Activated T-helper 1 cell treated with anti-CD3 and anti-CD28 coated beads, Interleukin-2, amount 50 U/mL, for 16 hours (primary cell): ENCODE results near the gene IGFBP3.

Experiments used
- DNase-seq, 2 donors: peaks; one replicate each; pipeline ENCODE4 v3.0.0-alpha.2; 2020; ENCODE audit warnings: low read depth in 1 of 2, low spot score in 1 of 2

Gene IGFBP3

DNA sequence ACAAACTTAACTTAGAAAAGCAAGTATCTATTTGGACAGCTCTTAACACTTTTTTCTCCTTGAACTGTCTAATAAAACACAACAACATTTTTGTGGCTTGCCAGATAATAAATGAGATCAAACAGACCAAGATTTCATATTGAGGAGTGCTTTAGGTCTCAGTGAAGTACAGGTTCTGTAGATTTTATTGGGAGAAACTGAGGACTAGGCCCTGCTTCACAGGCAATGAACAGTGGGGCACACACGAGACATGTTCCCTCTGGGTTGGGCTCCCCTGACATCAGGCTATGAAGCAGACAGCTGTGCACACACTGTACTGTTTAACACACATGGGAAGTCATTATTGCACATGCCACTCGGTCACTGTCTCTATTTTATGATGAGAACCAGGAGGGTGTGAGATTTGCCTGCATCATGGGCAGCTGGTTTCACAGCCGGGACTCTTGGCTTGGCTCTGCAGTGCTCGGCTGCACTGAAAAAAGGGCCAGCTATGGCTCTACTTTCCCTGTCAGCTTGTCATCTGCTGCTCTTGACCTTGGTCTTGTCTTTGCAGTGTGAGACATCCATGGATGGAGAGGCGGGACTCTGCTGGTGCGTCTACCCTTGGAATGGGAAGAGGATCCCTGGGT, 28.6 kb downstream of the IGFBP3 start:
- DNase-seq: no peak

DNA sequence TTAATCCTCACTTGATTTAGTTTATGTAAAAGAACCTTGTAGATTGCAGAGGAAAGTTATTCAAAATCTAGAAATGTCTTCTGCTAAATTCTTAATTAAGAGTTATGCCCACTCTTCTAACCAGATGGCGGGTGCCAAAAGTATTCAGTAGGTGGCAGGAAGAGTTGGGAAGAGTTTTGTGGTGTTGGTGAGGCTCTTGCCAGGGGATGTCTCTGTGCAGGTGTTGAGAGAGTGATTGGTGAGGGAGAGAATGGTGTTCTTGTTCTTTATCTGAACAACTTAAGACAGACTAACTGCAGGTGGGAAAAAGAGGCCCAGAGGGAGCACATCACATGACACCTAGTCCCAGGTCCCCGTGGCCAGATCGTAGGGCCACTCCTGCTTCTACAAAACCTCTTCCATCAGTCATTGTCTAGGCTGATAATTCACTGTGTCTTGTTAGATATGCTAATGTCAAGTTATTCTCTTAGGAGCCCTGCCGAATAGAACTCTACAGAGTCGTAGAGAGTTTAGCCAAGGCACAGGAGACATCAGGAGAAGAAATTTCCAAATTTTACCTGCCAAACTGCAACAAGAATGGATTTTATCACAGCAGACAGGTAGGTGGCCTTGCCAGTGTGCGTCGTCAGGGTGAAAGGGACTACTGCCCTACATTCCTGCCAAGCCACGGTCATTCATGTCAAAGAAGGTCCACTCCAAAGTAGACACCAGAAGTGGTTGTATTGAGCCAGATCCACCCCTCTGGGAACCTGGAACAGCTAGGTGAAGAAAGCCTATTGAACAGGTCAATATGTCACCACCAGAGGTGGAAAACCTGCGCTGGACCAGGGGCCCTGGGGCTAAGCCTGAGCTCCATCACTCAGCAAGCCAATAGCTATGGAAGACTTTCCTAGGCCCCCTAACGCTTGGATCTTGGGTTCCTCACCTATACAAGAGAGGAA, 29.3 kb downstream of the IGFBP3 start:
- DNase-seq: no peak

DNA sequence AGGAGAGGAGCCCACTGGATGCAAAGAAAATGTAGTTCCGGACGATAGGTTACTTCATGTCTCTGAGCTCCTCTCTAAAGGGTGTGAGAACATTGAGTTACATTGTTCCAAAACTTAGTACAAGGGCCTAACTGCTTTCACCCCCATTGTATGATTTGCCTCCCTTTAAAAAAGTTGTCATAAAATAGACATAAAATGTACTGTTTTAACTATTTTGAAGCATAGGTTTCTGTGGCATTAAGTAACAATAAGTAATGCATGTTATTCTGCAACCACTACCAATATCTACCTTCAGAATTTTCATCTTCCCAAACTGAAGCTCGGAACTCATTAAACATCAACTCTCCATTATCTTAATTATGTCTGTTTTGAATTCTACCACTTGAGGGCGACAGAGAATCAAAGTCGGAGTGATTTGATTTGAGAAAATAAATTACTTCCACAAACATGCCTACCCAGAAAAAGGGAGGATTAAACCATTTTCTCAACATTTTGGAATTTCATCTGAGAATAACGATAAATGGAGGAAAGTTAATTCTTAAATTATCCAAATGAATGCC, 30.1 kb downstream of the IGFBP3 start:
- no peak for DNase-seq

DNA sequence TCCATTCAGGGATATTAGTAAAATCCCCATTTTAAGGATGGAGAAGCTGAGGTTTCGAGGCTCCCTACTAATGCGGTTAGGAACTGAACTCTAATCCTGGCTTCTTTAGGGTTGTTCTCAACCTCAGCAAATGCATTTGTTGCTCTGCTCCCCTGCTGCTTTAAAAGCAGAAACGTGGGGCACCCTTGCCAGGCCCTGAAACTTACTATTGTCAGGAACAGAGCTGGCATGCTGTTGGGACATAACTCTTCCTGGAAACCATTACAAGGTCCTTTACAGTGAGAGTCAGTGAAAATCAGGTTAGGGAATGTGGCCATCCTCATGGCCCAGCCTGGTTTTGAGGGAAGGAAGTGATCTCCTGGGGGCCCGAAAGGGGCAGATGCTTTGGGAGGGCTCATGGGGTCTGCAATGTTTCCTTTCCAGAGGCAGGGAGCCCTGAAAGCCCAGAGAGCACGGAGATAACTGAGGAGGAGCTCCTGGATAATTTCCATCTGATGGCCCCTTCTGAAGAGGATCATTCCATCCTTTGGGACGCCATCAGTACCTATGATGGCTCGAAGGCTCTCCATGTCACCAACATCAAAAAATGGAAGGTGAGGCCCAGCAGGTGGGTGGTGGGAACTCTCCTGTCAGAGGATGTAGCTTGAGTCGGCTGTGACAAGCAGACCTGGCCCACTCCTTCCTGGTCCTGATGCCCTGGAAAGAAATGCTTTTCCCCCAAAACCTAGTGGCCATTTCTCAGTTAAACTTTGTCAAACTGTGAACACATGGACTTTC, 30.8 kb downstream of the IGFBP3 start:
- DNase-seq: no peak

DNA sequence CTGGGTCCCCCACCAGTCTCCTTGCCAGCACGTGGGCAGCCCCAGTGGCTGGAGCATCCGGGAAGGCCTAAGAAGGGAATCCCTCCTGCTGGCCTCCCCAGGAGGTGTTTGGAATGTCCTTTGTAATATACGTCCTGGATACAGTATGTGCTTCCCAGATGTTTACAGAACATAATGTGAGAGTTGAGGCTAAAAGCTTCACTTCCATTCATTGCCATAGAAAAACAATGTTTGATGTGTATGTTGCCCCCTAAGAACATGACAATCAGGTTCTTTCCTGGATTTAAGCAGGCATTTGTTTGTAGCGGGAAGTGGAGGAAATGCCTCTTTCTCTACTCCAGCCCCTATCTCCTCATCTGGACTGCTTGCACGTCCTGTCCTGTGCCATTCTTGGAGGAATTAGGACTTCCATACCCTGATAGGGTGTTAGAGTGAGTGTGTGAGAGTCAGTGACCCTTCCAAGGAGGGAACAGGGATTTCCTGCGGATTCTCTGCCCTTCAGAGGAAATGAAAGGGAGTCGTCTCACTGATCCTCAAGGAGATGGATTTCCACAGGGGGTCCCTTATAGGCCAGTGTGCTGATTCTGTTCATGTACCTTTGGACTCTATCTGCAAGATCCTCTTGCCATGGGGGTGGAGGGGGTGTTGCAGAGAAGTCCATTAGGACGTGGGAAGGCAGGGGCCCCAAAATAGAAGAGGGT, 31.6 kb downstream of the IGFBP3 start:
- DNase-seq: no peak

DNA sequence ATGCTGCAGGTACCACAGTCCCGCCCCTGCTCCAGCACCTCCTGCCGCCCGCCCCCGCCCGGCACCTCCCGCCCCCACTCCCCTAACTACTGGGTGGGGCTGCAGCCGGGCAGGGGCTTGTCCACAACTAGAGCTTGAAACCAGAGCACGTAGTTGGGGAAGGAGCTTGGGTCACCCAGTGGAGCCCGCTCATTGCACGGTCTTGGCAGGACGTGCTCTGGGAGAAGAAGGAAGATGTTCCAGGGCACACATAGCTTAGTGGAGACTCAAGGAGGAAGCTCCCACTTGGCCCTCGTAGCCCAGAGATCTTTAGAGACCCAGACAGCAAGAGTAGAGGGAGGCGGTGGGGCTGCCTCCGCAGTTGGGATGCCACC, 32.1 kb downstream of the IGFBP3 start:
- DNase-seq: no peak

DNA sequence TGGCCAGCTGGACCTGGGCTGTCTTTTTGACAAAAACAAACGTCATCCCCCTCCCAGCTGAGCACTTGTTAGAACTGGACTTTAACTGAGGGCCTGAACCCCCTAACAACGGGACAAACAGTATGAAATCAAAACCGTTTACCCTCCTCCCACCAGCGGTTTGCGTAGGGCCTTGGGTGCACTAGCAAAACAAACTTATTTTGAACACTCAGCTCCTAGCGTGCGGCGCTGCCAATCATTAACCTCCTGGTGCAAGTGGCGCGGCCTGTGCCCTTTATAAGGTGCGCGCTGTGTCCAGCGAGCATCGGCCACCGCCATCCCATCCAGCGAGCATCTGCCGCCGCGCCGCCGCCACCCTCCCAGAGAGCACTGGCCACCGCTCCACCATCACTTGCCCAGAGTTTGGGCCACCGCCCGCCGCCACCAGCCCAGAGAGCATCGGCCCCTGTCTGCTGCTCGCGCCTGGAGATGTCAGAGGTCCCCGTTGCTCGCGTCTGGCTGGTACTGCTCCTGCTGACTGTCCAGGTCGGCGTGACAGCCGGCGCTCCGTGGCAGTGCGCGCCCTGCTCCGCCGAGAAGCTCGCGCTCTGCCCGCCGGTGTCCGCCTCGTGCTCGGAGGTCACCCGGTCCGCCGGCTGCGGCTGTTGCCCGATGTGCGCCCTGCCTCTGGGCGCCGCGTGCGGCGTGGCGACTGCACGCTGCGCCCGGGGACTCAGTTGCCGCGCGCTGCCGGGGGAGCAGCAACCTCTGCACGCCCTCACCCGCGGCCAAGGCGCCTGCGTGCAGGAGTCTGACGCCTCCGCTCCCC, 32.7 kb downstream of the IGFBP3 start, which contains the start of gene IGFBP1:
Gene IGFBP1, plus strand, starts transcription at position 304 of the 808 bp plus-strand sequence. Its CDS starts 165 bp downstream, at position 469.
- no peak for DNase-seq

DNA sequence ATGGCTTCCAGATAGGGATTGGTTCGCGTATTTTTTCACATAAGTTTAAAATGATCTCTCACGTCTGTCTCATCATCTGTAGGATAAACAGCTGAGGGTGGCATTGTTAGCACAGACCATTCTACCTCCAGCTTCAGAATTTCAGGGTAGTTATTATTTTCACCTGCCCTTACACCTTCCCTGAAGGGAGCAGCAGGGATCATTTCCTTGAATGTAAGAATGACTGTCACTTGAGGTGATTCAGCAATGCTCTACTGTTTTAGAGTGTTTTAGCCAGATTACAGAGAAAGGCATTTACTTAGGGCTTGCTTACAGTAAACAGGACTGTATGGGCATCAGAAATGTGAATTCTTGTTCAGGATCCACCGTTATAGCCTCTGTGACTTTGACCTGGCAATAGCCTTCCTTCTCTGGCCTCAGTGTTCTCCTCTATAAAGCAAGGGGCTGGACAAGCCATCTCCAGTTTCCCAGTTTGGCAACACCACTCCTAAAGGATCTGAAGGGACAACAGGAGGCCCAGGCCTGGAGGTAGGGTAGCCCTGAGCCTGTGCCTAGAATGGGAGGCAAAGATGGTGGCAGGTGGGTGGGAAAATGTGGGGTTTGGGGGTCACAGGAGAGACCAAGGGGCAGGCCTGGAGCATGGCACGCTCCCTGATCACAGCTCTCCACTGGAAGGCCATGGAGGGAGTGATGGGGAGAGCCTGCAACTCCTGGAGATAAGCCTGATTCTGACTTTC, 34.0 kb downstream of the IGFBP3 start:
- DNase-seq: no peak

DNA sequence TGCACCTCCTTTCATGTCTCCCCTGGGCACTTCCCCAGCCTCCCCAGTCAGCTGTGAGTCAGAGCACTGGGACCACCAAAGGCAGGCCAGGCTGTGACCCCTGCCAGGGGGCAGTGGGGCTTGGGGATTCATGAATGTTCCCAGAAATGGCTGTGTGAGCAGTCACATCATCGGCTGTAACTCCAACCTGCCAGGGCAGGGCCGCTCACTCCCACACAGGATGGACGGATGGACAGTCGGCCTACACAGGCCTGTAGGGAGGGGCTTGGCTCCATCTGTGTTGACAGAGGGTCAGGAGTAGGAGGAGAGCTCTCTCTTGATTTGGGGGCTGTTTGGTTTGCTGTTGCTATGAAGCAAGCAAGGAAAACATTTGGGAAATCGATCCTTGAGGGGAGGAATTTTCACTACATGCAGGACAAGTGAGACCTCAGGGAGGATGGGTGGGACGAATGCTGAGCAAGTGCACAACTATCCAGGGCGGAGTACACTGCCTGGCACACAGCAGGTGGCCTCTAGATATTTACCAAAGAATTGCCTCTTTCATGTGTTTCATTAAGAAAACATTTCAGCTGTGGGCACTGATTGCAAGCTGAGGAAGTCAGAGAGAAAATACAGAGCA, 35.7 kb downstream of the IGFBP3 start:
- no peak for DNase-seq

DNA sequence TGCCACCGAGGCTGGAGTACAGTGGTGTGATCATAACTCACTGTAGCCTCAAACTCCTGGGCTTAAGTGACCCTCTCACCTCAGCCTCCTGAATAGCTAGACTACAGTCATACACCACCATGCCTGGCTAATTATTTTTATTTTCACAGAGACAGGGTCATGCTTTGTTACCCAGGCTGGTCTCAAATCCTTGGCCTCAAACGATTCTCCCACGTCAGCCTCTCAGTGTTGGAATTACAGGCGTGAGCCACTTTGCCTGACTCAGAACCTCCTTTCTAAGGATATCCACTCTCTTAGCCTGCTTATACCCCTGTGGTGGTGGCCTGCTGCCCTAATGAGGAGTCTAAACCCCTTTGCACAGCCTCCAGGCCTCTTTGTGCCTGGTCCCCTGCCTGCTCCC, 36.9 kb downstream of the IGFBP3 start:
- DNase-seq: no peak

DNA sequence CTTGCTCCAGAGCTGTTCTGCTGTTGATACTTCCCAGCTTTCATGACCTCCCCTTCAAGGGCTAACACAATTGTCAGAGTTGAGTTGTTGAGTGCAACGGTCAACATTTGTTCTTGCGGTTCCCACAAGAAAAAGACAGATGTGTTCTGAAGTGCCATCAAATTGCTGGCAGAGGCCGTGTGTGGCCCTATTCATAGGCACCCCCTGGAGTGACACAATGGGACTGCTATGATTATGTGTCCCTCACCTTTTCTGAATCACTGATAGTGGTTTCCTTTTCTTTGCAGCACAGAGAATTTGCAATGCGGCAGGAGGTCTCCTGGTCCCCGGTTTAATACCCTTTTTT, 38.6 kb downstream of the IGFBP3 start:
- DNase-seq: no peak

DNA sequence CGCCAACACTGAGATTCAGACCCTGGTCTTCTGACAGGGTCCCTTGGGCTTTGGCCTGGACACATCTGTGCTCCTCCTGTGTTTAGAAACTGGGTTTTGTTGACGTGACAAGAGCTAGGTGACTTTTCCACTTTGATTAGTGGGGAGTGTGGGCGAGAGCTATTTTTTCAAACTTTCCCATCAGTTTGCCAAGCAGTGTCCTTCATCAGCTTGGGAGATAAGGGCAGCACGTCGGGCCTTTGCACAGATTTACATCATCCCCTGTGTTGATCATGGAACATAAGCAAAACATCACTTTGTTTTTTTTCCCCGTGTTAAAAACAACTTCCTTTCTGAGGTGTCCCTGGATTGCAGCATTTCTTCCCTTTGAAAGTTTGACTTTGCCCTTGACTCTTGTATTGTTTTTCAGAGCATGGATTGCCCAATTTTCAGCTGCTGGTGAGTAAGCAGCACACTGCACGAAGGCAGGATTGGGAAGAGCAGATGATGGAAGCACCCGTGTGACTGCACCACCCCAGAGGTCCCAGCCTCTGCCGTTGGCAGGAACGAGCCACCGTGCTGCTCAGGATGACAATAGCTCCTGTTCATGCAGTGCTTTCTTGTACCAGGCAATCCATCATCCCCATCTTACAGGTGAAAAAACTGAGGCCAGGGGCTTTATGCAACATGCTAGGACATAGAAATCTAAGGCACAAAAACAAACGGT, 39.2 kb downstream of the IGFBP3 start:
- no peak for DNase-seq

DNA sequence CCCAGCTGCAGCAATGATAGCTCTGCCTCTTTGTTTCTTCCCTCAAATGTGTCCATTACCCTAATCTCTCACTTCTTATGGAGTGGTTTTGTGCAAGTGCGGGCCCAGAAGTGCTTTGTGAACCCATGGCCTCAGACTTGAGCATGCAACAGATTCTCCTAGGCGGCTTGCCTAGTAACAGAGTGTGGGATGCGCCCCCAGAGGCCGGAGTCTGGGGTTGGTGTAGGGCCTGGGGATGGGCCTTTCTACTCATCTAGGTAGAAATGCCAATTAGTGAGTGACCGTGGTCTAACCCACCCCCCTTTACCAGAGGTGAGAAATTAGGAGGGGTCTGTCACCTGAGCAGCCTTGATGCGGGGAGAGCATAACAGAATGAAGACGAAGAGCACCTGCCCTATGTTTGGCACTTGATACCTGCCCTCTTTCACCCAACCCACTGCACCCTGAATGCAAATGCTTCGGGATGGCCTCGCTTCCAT, 39.8 kb downstream of the IGFBP3 start:
- DNase-seq: no peak

DNA sequence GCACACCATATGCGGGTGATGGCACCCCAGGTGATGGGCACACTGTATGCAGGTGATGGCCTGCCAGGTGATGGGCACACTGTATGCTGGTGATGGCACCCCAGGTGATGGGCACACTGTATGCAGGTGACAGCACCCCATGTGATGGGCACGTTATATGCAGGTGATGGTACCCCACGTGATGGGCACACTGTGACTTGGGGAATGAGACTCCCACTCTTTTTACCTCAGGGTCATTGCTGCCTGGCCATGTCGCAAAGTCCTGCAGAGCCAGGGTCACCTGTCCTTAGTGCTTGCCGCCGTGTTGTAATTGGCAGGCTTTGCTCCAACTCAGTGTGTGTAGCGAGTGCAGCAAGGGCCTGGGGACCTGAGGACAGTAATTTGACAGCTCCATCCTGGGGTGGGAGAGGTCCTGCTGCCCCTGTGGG, 40.6 kb downstream of the IGFBP3 start:
- DNase-seq: no peak

DNA sequence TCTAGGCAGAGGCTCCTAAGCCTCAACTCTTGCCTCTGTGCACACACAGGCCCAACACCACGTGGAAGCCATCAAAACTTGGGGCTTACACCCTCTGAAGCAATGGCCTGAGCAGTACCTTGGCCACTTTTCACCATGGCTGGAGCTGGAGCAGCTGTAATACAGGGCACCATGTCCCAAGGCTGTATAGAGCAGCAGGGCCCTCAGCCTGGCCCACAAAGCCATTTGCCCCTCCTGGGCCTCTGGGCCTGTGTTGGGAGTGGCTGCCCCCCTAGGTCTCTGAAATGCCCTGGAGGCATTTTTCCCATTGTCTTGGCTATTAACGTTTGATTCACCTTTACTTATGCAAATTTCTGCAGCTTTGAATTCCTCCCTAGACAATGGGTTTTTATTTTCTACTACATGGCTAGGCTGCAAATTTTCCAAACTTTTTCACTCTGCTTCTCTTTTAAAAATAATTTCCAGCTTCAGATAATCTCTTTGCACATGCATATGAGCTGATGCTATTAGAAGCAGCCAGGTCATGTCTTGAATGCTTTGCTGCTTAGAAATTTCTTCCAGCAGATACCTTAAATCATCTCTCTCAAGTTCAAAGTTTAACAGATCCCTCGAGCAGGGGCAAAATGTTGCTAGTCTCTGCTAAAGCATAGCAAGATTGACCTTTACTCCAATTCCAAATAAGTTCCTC, 42.5 kb downstream of the IGFBP3 start:
- no peak for DNase-seq

DNA sequence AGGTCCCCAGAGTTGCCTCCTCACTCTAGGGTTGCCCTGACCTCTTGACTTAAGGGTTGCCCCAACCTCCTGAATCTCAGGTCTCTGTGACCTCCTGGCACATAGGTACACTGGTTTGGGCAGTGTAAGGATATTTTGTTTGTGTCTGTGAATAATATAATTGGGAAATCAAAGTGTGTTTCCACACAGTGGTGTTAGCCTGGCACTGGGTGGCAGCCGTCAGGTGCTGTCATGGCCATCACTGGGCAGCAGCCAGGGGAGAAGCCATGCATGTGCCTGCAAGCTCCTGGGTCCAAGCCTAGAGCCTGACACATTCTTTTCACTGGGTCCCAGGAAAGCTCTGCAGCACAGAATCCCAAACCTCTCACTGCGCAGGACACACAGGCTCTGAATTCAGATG, 44.6 kb downstream of the IGFBP3 start:
- DNase-seq: no peak

DNA sequence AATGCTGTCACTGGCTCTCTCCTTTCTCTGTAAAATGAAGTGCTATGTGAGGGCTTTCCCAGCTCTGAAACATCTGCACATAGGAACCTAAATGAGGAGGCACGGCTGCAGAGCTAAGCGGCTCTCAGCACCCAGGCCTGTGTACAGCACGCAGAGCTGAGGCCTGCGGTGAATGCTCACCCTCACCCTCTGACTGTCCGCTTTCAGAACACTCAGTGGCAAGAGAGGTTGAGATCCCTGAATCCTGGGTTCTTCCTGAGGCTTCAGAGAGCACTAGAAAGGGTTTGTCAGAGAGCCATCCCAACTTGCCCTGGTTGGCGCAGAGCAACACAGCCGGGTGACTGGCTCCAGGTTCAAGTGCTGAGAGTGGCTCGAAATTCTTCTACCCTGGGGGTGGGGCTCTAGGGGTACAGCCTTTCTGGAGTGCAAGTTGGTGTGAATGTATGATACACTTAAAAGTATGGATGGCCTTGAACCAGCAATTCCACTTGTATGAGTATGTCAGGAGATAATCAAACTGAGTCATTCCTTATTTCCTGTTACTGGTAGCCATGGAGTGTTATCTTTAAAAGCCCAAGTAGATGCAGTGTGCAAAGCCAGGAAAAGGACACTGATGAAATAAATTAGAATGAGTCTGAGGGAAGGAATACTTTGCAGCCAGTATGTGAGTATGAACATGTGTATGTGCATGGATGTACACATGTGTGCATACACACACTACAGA, 46.5 kb downstream of the IGFBP3 start:
- no peak for DNase-seq
